Measurements from ENCODE around the gene ARL17B. TPM values are rescaled to one million over a fixed set of nuclear protein-coding genes. Genes with fewer than 3 reads are reported as not detected.
"Not testable (repeated sequence)": the region's sequence is repeated elsewhere in the genome, so short reads cannot be mapped to it uniquely, and the experiment has no call there.

Gene ARL17B
- total RNA-seq, 4 donors from 2014 or later: 9.3 to 39.3 (median 14.6) TPM

GRCh38 chr17:46244949-46245768, 116.4 kb downstream of the ARL17B start:
- intact Hi-C loops (cut with DNase I; ENCODE audit: low total_unique reads); H3K27me3 ChIP-seq; DNase-seq; H3K27ac ChIP-seq; in situ Hi-C loops (cut with MboI; ENCODE audit: low sequenced_read_pairs in 4 of 4); H3K9me3 ChIP-seq; ATAC-seq; H3K4me3 ChIP-seq; H3K4me1 ChIP-seq; H3K36me3 ChIP-seq: not testable (repeated sequence)

- intact Hi-C loops (cut with DNase I; ENCODE audit: low total_unique reads); H3K9me3 ChIP-seq; in situ Hi-C loops (cut with MboI; ENCODE audit: low sequenced_read_pairs in 4 of 4); H3K27me3 ChIP-seq; ATAC-seq; H3K4me3 ChIP-seq; DNase-seq; H3K27ac ChIP-seq; H3K36me3 ChIP-seq; H3K4me1 ChIP-seq: not testable (repeated sequence)
Observed at GRCh38 chr17:46244339-46244913, 117.1 kb downstream of the ARL17B start.

DNA sequence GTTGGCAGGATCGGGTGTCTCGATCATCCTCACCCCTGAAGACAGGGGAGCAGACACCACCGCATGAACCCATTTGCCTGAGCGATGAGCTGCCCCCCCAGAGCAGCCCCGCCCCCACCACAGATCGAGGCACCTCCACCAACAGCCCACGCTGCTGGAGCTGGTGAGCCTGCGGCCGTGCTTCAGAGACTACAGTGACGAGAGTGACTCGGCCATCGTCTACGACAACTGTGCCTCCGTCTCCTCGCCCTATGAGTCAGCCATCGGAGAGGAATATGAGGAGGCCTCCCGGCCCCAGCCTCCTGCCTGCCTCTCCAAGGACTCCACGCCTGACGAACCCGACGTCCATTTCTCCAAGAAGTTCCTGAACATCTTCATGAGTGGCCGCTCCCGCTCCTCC, 117.6 kb downstream of the ARL17B start:
- DNase-seq; in situ Hi-C loops (cut with MboI; ENCODE audit: low sequenced_read_pairs in 4 of 4); H3K4me3 ChIP-seq; H3K27me3 ChIP-seq; H3K27ac ChIP-seq; H3K4me1 ChIP-seq; H3K36me3 ChIP-seq; ATAC-seq; intact Hi-C loops (cut with DNase I; ENCODE audit: low total_unique reads); H3K9me3 ChIP-seq: not testable (repeated sequence)

- ATAC-seq; H3K4me3 ChIP-seq; in situ Hi-C loops (cut with MboI; ENCODE audit: low sequenced_read_pairs in 4 of 4); H3K36me3 ChIP-seq; H3K27me3 ChIP-seq; H3K9me3 ChIP-seq; H3K4me1 ChIP-seq; H3K27ac ChIP-seq; DNase-seq; intact Hi-C loops (cut with DNase I; ENCODE audit: low total_unique reads): not testable (repeated sequence)
Observed at GRCh38 chr17:46243505-46243904, 118.1 kb downstream of the ARL17B start.

GRCh38 chr17:46231359-46231758, 130.2 kb downstream of the ARL17B start:
- ATAC-seq; H3K4me3 ChIP-seq; H3K4me1 ChIP-seq; H3K27ac ChIP-seq; intact Hi-C loops (cut with DNase I; ENCODE audit: low total_unique reads); H3K27me3 ChIP-seq; H3K36me3 ChIP-seq; H3K9me3 ChIP-seq; DNase-seq; in situ Hi-C loops (cut with MboI; ENCODE audit: low sequenced_read_pairs in 4 of 4): not testable (repeated sequence)

- in situ Hi-C loops (cut with MboI; ENCODE audit: low sequenced_read_pairs in 4 of 4); intact Hi-C loops (cut with DNase I; ENCODE audit: low total_unique reads); H3K4me1 ChIP-seq; H3K36me3 ChIP-seq; H3K27me3 ChIP-seq; H3K9me3 ChIP-seq: not testable (repeated sequence)
- DNase-seq (peak; percentile 74 to 89), ATAC-seq (peak; percentile 100)
- H3K27ac ChIP-seq: peak overlapping the region in 3 of 4 donors; percentile 54 to 67 (median 57)
- H3K4me3 ChIP-seq: peak overlapping the region; percentile 60 to 67 (median 65)
- TF ChIP-seq, protein P1, sequence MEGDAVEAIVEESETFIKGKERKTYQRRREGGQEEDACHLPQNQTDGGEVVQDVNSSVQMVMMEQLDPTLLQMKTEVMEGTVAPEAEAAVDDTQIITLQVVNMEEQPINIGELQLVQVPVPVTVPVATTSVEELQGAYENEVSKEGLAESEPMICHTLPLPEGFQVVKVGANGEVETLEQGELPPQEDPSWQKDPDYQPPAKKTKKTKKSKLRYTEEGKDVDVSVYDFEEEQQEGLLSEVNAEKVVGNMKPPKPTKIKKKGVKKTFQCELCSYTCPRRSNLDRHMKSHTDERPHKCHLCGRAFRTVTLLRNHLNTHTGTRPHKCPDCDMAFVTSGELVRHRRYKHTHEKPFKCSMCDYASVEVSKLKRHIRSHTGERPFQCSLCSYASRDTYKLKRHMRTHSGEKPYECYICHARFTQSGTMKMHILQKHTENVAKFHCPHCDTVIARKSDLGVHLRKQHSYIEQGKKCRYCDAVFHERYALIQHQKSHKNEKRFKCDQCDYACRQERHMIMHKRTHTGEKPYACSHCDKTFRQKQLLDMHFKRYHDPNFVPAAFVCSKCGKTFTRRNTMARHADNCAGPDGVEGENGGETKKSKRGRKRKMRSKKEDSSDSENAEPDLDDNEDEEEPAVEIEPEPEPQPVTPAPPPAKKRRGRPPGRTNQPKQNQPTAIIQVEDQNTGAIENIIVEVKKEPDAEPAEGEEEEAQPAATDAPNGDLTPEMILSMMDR (IDR thresholded peaks at IDR 0.05 in 4 of 5, conservative IDR thresholded peaks at IDR 0.05 in 1 of 5): peak in 1 of 5 experiments; percentile 17
Observed at GRCh38 chr17:46225274-46225794, 136.2 kb downstream of the ARL17B start.

- intact Hi-C loops (cut with DNase I; ENCODE audit: low total_unique reads); H3K9me3 ChIP-seq; H3K27me3 ChIP-seq; in situ Hi-C loops (cut with MboI; ENCODE audit: low sequenced_read_pairs in 4 of 4); H3K4me1 ChIP-seq; H3K36me3 ChIP-seq; DNase-seq: not testable (repeated sequence)
- peak; percentile 57 to 64 for ATAC-seq
- Histone ChIP-seq H3K27ac (peak overlapping the region in 3 of 4 donors; percentile 54 to 67 (median 57)), H3K4me3 (peak overlapping the region; percentile 60 to 67 (median 65))
Observed at GRCh38 chr17:46224864-46225263, 136.7 kb downstream of the ARL17B start.

Other genes starting within 250 kb of the ARL17B start
- gene KANSL1, start 168.3 kb downstream of the ARL17B start, total RNA-seq: 10 to 100 TPM; 19.9 to 35.9 (median 31.2) TPM
- gene LRRC37A, start 66.6 kb downstream of the ARL17B start, total RNA-seq: 1 to 10 TPM in 2 of 4 donors, under 1 TPM in 2; 0.29 to 3.7 (median 1.1) TPM
- gene LRRC37A2, start 150.7 kb upstream of the ARL17B start, total RNA-seq: 10 to 100 TPM in 2 of 4 donors, 1 to 10 TPM in 2; 3.7 to 15.1 (median 9.7) TPM
- 10 to 100 TPM in 2 of 4 donors, 1 to 10 TPM in 2; 8.0 to 15.4 (median 10.4) TPM for gene ARL17A, start 217.9 kb upstream of the ARL17B start, total RNA-seq
- 10 to 100 TPM; 24.5 to 67.0 (median 42.5) TPM for gene NSF, start 228.9 kb upstream of the ARL17B start, total RNA-seq